HepG2 (cell line): ENCODE measurements around the gene SMIM1. TPM values are rescaled to one million over a fixed set of nuclear protein-coding genes. Genes with fewer than 3 reads are reported as not detected.

Experiments
- ARID4A ChIP-seq: sonication (generic); formaldehyde crosslinking; IDR thresholded peaks from 2 replicates; pipeline ENCODE4 v1.5.0; 2020; ENCODE audit warnings: mild to moderate bottlenecking, missing genetic modification reagents, borderline replicate concordance
- CERS6 ChIP-seq: sonication (generic); formaldehyde crosslinking; IDR thresholded peaks from 2 replicates; pipeline ENCODE4 v1.5.0; 2020; ENCODE audit warnings: missing genetic modification reagents
- CREM ChIP-seq, 2 experiments: sonication (generic) in 1 of 2; formaldehyde crosslinking in 1 of 2; IDR thresholded peaks; 2 replicates each; pipeline versions ENCODE4 v1.4.0 to v1.6.1; 2016 to 2020; ENCODE audit warnings: antibody characterized with exemption in 1 of 2, mild to moderate bottlenecking in 1 of 2, missing genetic modification reagents in 1 of 2
- EEA1 ChIP-seq: sonication (generic); formaldehyde crosslinking; IDR thresholded peaks from 2 replicates; pipeline ENCODE4 v1.5.1; 2020; ENCODE audit warnings: mild to moderate bottlenecking, missing genetic modification reagents, borderline replicate concordance
- KLF16 ChIP-seq, 2 experiments: sonication (generic) in 1 of 2; formaldehyde crosslinking in 1 of 2; IDR thresholded peaks; 2 replicates each; pipeline versions ENCODE4 v1.6.1 to v1.8.0; 2016 to 2023; ENCODE audit warnings: missing genetic modification reagents in 2 of 2, missing compliant biosample characterization in 1 of 2
- PAXIP1 ChIP-seq: sonication (generic); formaldehyde crosslinking; conservative IDR thresholded peaks from 2 replicates; pipeline ENCODE4 v1.4.0; 2020; ENCODE audit warnings: mild to moderate bottlenecking, missing genetic modification reagents, moderate library complexity
- RBFOX2 ChIP-seq: fragments of 200-400 bp; formaldehyde crosslinking; IDR thresholded peaks from 2 replicates; pipeline ENCODE4 v1.6.1; 2017; ENCODE audit warnings: low read depth, mild to moderate bottlenecking, low read length
- RELA ChIP-seq: sonication (generic); formaldehyde crosslinking; IDR thresholded peaks from 2 replicates; pipeline ENCODE4 v1.4.0; 2020; ENCODE audit warnings: missing genetic modification reagents
- TFDP2 ChIP-seq: sonication (generic); formaldehyde crosslinking; IDR thresholded peaks from 2 replicates; pipeline ENCODE4 v1.4.0; 2020; ENCODE audit warnings: missing genetic modification reagents
- ZFP82 ChIP-seq: sonication (generic); formaldehyde crosslinking; IDR thresholded peaks from 2 replicates; pipeline ENCODE4 v1.5.1; 2020; ENCODE audit warnings: mild to moderate bottlenecking, missing genetic modification reagents, borderline replicate concordance
- ZGPAT ChIP-seq: IDR thresholded peaks from 2 replicates; pipeline ENCODE4 v1.6.1; 2016; ENCODE audit warnings: mild to moderate bottlenecking
- ZNF292 ChIP-seq: sonication (generic); formaldehyde crosslinking; IDR thresholded peaks from 2 replicates; pipeline ENCODE4 v1.8.1; 2022; ENCODE audit warnings: mild to moderate bottlenecking, low read depth, missing genetic modification reagents, borderline replicate concordance
- ZNF468 ChIP-seq: sonication (generic); formaldehyde crosslinking; IDR thresholded peaks from 2 replicates; pipeline ENCODE4 v1.8.0; 2022; ENCODE audit warnings: mild to moderate bottlenecking, moderate library complexity, missing genetic modification reagents
- ZNF547 ChIP-seq: sonication (generic); formaldehyde crosslinking; IDR thresholded peaks from 2 replicates; pipeline ENCODE4 v1.5.1; 2020; ENCODE audit warnings: mild to moderate bottlenecking, missing genetic modification reagents
- ZNF724P ChIP-seq: sonication (generic); formaldehyde crosslinking; IDR thresholded peaks from 2 replicates; pipeline ENCODE4 v1.8.0; 2022; ENCODE audit warnings: missing genetic modification reagents, borderline replicate concordance
- ZNF75D ChIP-seq: sonication (generic); formaldehyde crosslinking; IDR thresholded peaks from 2 replicates; pipeline ENCODE4 v1.8.1; 2023; ENCODE audit warnings: missing genetic modification reagents, mild to moderate bottlenecking, borderline replicate concordance
- polyA plus RNA-seq, 8 experiments: library from polyadenylated mRNA; depleted of rRNA in 3 of 8; stranded (reverse) in 7 of 8; unstranded in 1 of 8; fragments of >200 nt; fragmentation: Illumina TruSeq in 4 of 8; extraction: Trizol in 4 of 8; gene quantifications; 2 replicates each; pipeline versions ENCODE4 v1.2.1 to v1.2.3, GENCODE V29; 2011 to 2016; ENCODE audit warnings: low read depth in 4 of 8, missing spikeins in 1 of 8, mixed read lengths in 1 of 8; ENCODE audit not compliant: insufficient read depth in 1 of 8
- total RNA-seq, 5 experiments: library from RNA; depleted of rRNA; stranded (reverse); fragments of >200 nt; fragmentation: Illumina TruSeq; extraction: Trizol; gene quantifications; 2 replicates each; pipeline ENCODE4 v1.2.3, GENCODE V29; 2016; ENCODE audit warnings: low read depth in 1 of 5

The SMIM1 gene
- total and polyA plus RNA-seq, 2 of the 13 experiments (the other 11 are each of a cell fraction or from before 2014, with no cell fraction given), result 12.4 to 56.3 TPM

- TF ChIP-seq TFDP2 (CRISPR knock-in tag), result peak; percentile 57; the same call in 1 of the 2 replicates
- no peak for TF ChIP-seq CERS6
- no peak for TF ChIP-seq CREM (IDR thresholded peaks at IDR 0.05)
- no peak for TF ChIP-seq CREM (CRISPR knock-in tag; IDR thresholded peaks at IDR 0.05)
- TF ChIP-seq ZFP82, result 0 out of 2 replicates have a peak, but pooled peaks have one; percentile 27
- TF ChIP-seq KLF16 (CRISPR knock-in tag; IDR thresholded peaks at IDR 0.05), result no peak
- TF ChIP-seq EEA1, result no peak
- no peak for TF ChIP-seq ZNF292 (CRISPR knock-in tag)
- no peak for TF ChIP-seq ZNF468 (CRISPR knock-in tag)
- no peak for TF ChIP-seq ZNF75D (CRISPR knock-in tag)
- TF ChIP-seq RELA (CRISPR knock-in tag), result no peak
- TF ChIP-seq ZNF547 (CRISPR knock-in tag), result peak; percentile 65; the same call in 1 of the 2 replicates
- TF ChIP-seq RBFOX2, result peak; percentile 83; the same call in 1 of the 2 replicates
- TF ChIP-seq ARID4A (CRISPR knock-in tag), result peak; percentile 82
- TF ChIP-seq ZGPAT (CRISPR knock-in tag), result peak; percentile 53; the same call in 1 of the 2 replicates
- no peak for TF ChIP-seq PAXIP1
- no peak for TF ChIP-seq ZNF724P (CRISPR knock-in tag)
Measured at GRCh38 chr1:3746830-3747521, 25.6 kb upstream of the SMIM1 start (continued).
